Measurements from ENCODE around the gene FAHD1.

GRCh38 chr16:1817716-1818115, 9.3 kb upstream of the FAHD1 start:
- TF ChIP-seq POLR2A (IDR thresholded peaks at IDR 0.05): no peak
- TF ChIP-seq EP300 (IDR thresholded peaks at IDR 0.05): no peak
- TF ChIP-seq, protein P1, sequence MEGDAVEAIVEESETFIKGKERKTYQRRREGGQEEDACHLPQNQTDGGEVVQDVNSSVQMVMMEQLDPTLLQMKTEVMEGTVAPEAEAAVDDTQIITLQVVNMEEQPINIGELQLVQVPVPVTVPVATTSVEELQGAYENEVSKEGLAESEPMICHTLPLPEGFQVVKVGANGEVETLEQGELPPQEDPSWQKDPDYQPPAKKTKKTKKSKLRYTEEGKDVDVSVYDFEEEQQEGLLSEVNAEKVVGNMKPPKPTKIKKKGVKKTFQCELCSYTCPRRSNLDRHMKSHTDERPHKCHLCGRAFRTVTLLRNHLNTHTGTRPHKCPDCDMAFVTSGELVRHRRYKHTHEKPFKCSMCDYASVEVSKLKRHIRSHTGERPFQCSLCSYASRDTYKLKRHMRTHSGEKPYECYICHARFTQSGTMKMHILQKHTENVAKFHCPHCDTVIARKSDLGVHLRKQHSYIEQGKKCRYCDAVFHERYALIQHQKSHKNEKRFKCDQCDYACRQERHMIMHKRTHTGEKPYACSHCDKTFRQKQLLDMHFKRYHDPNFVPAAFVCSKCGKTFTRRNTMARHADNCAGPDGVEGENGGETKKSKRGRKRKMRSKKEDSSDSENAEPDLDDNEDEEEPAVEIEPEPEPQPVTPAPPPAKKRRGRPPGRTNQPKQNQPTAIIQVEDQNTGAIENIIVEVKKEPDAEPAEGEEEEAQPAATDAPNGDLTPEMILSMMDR (IDR thresholded peaks at IDR 0.05): no peak
